T-helper 1 cell treated with Interleukin-12 subunit alpha and Interleukin-12 subunit beta and Interleukin-4 antibody, amounts not matched to agents 30 μg/mL and 1 μg/mL, for 36 hours (primary cell): Measurements from ENCODE around the gene RASAL2.
"Not testable (repeated sequence)": the region's sequence is repeated elsewhere in the genome, so short reads cannot be mapped to it uniquely, and the experiment has no call there.

Experiments used
- H3K27ac Mint-ChIP-seq: one replicate; pipeline ENCODE4 v1.8.0; 2021; ENCODE audit warnings: mild to moderate bottlenecking, mixed read lengths
- H3K27me3 Mint-ChIP-seq: one replicate; pipeline ENCODE4 v1.8.0; 2021; ENCODE audit warnings: low read depth, mixed read lengths
- H3K36me3 Mint-ChIP-seq: one replicate; pipeline ENCODE4 v1.8.0; 2021; ENCODE audit warnings: low read depth, mixed read lengths
- H3K4me1 Mint-ChIP-seq: one replicate; pipeline ENCODE4 v1.8.0; 2021; ENCODE audit warnings: low read depth, mixed read lengths
- H3K4me3 Mint-ChIP-seq: one replicate; pipeline ENCODE4 v1.8.0; 2021; ENCODE audit warnings: mild to moderate bottlenecking, moderate library complexity, mixed read lengths
- H3K9me3 Mint-ChIP-seq: one replicate; pipeline ENCODE4 v1.8.0; 2021; ENCODE audit warnings: mixed read lengths

The RASAL2 gene

DNA sequence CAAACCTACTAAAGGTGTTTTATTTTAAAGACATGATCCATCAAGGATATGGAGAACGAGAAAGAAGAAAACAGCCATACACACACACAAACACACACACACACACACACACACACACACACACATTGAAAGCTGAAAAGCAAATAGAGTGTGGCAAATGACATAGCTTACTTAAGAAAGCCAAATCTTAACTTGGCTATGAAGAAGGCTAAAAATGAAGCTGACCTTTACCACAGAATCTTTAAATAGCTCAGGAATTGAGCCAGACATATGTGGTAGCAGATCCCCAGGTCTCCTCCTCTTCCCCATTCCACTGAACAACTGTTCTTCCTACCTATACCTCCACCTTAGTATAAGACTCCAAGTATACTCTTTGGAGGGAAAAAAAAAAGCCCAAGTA lies 217.3 kb downstream of the RASAL2 start:
- Mint-ChIP-seq H3K4me3 (no peak overlapping the region), H3K36me3 (no peaks in the 10 kb centered on the region), H3K27ac (no peak overlapping the region), H3K4me1 (no peaks in the 10 kb centered on the region), H3K27me3 (peaks cover 5% of the 10 kb centered on the region), H3K9me3 (no peaks in the 10 kb centered on the region)

DNA sequence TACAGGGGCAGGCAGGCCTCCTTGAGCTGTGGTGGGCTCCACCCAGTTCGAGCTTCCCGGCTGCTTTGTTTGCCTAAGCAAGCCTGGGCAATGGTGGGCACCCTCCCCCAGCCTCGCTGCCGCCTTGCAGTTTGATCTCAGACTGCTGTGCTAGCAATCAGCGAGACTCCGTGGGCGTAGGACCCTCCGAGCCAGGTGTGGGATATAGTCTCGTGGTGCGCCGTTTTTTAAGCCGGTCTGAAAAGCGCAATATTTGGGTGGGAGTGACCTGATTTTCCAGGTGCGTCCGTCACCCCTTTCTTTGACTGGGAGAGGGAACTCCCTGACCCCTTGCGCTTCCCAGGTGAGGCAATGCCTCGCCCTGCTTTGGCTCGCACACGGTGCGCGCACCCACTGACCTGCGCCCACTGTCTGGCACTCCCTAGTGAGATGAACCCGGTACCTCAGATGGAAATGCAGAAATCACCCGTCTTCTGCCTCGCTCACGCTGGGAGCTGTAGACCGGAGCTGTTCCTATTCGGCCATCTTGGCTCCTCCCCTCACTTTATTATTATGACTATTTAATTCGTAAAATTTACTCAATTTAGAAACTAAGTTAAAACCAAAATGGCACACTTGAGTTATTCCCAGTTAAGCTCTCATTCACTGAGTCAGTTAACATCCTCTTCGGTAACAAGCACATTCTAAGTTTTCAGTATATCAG lies 226.5 kb downstream of the RASAL2 start:
- H3K27me3 Mint-ChIP-seq, result not testable (repeated sequence)

DNA sequence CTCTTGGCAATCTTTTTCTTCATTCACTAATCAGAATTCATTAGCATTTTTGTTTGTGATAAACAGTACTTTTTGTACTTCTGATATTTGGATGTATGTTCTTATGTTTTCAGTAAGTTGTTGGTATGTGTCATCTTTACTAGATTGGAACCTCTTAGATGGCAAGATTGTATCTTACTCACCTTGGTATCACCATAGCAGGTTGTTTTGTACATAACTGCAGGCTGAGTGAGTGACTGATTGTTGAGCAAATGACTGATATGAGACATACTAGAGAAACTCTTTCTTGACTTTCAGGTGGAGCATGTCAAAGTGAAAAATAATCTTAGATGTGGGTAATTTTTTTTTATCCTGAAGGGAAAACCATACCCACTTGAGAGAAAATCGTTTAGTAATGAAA lies 229.2 kb downstream of the RASAL2 start:
- Mint-ChIP-seq H3K36me3 (no peaks in the 10 kb centered on the region), H3K4me1 (no peaks in the 10 kb centered on the region), H3K9me3 (no peaks in the 10 kb centered on the region), H3K4me3 (no peak overlapping the region), H3K27ac (no peak overlapping the region), H3K27me3 (no peaks in the 10 kb centered on the region)

More for the DNA sequence above, 226.5 kb downstream of the RASAL2 start:
- H3K9me3 Mint-ChIP-seq, H3K27ac Mint-ChIP-seq, H3K4me1 Mint-ChIP-seq, H3K4me3 Mint-ChIP-seq, H3K36me3 Mint-ChIP-seq: not testable (repeated sequence)

DNA sequence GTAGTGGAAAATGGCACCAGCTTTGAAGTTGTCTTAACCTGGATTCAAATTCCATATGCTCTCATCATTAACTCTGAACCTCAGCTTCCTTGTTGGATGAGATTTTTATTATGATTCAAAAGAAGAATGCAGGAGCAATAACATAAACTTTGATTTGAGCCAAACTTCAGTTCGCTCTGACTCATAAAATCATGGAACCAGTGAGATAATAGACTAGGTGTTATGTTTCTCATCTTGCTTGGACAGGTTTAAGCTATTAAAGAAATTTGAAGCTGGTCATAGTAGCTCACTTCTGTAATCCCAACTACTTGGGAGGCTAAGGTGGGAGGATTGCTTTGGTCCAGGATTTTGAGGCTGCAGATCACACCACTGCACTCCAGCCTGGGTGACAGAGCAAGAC lies 230.1 kb downstream of the RASAL2 start:
- Mint-ChIP-seq H3K36me3 (no peaks in the 10 kb centered on the region), H3K27ac (no peak overlapping the region), H3K4me3 (no peak overlapping the region), H3K4me1 (no peaks in the 10 kb centered on the region), H3K27me3 (no peaks in the 10 kb centered on the region), H3K9me3 (no peaks in the 10 kb centered on the region)

DNA sequence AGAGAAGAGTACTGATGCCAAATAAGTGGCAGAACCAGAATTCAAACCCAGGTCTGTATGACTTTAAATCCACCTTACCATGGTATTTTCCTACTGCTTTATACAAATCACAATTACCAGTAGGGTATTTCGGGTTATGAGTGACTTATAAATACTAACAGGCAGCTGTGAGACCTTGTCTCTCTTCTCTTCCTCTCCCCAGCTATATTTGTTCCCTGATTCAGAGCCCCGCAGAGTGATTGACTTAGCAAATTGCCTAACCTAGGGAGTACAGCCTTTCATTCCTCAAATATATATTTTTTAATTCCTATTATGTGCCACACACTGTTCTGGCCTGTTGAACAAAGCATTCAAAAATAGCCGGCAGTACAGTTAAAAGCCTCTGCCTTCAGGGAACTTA lies 234.8 kb downstream of the RASAL2 start:
- no peak overlapping the region for H3K4me3 Mint-ChIP-seq
- no peaks in the 10 kb centered on the region for H3K9me3 Mint-ChIP-seq
- no peaks in the 10 kb centered on the region for H3K36me3 Mint-ChIP-seq
- no peaks in the 10 kb centered on the region for H3K27me3 Mint-ChIP-seq
- no peak overlapping the region for H3K27ac Mint-ChIP-seq
- H3K4me1 Mint-ChIP-seq, result no peaks in the 10 kb centered on the region

DNA sequence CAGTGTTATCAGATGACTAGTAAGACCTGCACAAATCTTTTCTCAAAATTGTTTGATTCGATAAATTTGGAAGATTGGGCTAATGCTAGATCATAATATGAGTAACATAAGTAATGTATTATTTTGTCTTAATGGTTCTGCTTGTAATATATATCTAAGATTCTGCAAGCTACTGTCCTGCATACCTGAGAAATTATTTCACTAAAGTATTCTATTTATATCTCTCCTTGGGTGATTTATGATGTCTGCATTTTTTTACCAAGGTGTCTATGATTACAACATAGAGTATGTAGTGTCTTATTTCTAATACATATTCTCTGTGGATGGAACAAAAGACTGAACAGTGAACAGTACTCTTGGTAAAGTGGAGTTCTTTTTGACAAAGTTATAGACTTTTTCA lies 236.2 kb downstream of the RASAL2 start:
- Mint-ChIP-seq H3K4me1 (no peaks in the 10 kb centered on the region), H3K27me3 (no peaks in the 10 kb centered on the region), H3K9me3 (no peaks in the 10 kb centered on the region), H3K27ac (no peak overlapping the region), H3K4me3 (no peak overlapping the region), H3K36me3 (no peaks in the 10 kb centered on the region)

DNA sequence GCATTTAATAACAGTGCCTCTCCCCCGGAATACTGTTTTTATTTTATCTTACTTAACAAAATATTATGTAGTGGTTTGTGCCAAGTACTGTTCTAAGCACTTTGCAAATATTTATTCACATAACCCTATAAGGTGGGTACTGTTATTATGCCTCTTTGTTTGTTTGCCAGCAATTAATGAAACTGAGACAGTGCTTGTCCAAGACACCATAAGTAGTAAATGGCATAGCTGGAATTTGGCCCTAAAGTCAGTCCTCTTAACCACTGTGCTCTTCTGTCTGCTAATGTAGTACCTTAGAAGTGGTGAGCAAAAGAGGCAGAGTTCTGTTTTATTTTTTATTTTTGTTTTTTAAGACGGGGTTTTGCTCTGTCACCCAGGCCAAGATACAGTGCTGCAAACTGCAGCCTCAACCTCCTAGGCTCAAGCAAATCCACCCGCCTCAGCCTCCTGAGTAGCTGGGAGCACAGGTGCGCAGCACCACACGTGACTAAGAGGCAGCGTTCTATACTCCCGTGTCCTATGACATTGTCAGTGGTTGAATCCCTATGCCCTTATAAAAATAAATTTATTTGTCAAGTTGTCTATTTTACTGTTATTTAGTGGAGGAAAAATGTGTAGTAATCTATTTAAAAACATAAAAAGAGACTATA lies 237.1 kb downstream of the RASAL2 start:
- H3K27ac Mint-ChIP-seq, result no peak overlapping the region
- no peaks in the 10 kb centered on the region for H3K4me1 Mint-ChIP-seq
- no peaks in the 10 kb centered on the region for H3K9me3 Mint-ChIP-seq
- H3K4me3 Mint-ChIP-seq, result no peak overlapping the region
- H3K27me3 Mint-ChIP-seq, result no peaks in the 10 kb centered on the region
- H3K36me3 Mint-ChIP-seq, result no peaks in the 10 kb centered on the region

DNA sequence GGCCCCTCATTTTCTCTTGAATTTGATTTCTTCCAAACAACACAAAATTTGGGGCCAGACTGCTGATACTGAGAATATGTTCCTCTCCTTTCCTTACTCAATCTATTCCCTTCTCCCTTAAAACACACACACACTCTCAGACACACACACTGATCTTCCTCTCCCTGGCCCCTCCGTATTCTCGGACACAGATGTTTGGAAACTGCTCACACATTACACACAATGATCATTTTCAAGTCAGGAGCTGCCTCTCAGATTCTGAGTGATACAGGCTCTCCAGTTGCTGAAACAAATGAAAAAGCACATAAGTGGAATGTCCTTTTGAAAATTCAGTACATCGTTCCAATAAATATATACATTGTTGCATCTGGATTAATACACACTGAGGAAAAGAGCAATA lies 241.5 kb downstream of the RASAL2 start:
- Mint-ChIP-seq H3K27ac (no peak overlapping the region), H3K27me3 (no peaks in the 10 kb centered on the region), H3K4me3 (no peak overlapping the region), H3K9me3 (no peaks in the 10 kb centered on the region), H3K4me1 (no peaks in the 10 kb centered on the region), H3K36me3 (no peaks in the 10 kb centered on the region)

DNA sequence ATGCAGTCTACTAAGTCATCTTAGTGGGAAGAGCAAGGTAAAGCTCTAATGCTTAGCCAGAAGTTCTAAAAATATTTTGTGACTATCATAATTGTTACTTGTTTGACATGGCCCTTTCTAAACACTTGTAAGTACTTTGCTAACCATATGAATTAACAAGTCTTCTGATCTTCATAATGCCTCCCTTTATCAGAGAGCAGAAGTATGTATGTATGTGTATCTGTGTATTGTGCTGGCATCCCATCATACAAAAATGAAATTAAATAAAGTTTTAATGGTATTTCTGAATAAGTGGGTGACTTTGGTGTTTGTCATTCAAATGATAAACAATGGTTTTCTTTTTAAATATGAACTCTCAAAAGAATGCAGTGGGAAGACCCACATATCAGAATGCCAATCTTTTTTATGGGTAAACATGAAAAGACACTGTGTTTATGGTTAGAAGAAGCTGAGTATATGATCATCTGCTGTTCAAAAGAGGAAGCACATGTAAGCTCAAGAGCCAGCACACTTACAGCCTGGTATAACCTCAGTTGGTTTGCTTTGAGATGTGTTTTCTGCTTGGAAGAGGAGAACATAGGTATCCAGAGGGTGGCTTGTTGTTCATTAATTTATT lies 243.3 kb downstream of the RASAL2 start:
- H3K27me3 Mint-ChIP-seq, result no peaks in the 10 kb centered on the region
- H3K9me3 Mint-ChIP-seq, result no peaks in the 10 kb centered on the region
- H3K4me3 Mint-ChIP-seq, result no peak overlapping the region
- no peaks in the 10 kb centered on the region for H3K4me1 Mint-ChIP-seq
- H3K27ac Mint-ChIP-seq, result no peak overlapping the region
- no peaks in the 10 kb centered on the region for H3K36me3 Mint-ChIP-seq

DNA sequence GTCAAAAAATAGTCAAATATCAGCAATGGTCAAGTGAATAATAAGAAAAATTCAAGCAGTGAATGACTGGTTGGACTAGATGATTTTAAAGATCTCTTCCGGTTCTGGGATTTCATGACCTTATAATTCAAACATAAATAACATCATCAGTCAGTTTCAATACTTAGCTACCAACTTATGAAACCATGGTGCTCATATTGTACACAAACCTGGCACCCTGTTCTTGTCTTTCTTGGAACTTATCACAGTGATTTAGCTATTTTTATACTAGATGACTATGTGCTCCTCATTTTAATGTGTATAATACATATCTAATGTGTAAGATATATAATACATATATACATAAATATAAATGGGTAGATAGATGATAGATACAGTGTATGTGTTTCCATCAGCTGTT lies 245.9 kb downstream of the RASAL2 start:
- H3K4me1 Mint-ChIP-seq, result no peaks in the 10 kb centered on the region

DNA sequence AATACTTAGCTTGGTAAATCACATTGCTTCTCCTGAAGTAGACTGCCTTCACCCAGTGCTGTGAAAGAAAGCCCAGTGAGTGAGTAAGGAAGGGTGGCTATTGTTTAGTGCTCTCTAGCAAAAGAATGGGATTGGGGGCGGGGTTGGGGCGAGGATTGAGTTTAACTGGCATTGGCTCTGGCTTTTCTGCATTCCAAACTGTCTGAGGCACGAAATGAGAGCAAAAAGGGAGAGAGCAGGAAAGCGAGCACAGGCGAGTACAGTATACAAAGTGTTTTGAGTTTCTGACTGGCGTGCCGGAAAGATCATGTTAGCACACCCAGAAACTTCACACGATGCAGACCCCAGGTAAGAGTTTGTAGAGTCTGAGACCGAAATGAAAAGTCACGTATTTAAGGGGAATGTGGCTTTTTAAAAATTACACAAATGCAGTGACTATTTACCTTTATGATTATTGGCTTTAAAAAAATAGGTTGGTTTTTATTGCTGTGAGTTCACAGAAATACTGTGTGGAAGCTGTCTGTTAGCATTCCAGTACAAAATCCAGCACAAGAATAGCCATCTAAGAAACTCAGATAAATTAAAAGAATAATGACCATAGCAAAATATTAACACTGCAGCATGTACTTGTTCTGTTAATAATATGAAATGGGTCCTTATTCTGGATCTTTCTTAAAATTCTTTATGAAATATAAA lies 247.5 kb downstream of the RASAL2 start:
- Mint-ChIP-seq H3K4me1 (no peaks in the 10 kb centered on the region), H3K27ac (no peak overlapping the region)

More for the DNA sequence above, 245.9 kb downstream of the RASAL2 start:
- Mint-ChIP-seq H3K36me3 (no peaks in the 10 kb centered on the region), H3K27ac (no peak overlapping the region), H3K4me3 (no peak overlapping the region), H3K27me3 (no peaks in the 10 kb centered on the region), H3K9me3 (no peaks in the 10 kb centered on the region)

DNA sequence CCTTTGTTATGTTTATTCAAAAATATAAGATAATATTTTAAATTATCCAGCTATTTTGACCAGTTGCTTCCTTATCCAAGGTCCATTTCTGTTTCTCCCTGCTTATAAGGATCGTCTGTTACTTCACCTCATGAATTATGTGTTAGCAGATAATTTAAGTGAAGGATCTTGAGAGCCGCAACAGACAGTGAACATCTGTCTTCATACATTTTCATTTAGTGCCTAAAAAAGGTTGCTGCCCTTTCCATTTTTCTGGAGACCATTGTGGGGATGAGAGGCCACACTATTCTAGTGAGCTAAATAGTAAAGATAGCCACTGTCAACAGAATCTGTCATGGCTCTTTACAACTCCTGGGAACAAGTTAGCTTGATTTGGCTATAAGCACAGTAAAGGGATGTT lies 248.8 kb downstream of the RASAL2 start:
- no peaks in the 10 kb centered on the region for H3K27me3 Mint-ChIP-seq
- H3K27ac Mint-ChIP-seq, result no peak overlapping the region
- no peaks in the 10 kb centered on the region for H3K9me3 Mint-ChIP-seq

More for the DNA sequence above, 247.5 kb downstream of the RASAL2 start:
- Mint-ChIP-seq H3K4me3 (no peak overlapping the region), H3K36me3 (no peaks in the 10 kb centered on the region), H3K9me3 (no peaks in the 10 kb centered on the region), H3K27me3 (no peaks in the 10 kb centered on the region)

DNA sequence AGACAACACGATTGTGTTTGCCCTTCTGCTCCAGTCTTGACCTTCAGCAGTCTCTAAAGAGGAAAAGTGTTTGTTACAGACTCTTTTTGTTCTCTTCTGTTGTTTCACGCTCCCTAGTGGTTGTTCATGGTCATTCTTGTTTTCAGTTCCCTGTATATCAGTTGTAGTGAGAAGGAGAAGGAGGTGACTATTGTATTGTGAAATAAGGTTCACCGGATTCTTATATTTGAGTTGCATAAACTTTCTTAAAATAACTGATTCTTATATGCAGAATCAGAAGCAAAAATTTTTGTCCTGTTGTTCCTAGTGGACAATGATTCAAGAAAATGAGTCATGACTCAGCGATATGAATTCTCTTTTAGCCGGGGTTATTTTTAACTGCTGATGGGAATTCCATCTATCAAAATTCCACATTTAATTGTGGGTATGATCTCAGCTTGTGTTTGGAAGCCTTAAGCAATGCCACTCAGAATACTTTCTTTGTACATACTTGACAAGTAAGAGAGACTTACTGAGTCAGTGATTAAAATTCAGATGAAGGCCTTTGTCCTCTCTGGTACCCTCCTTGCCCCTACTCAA lies 250.7 kb downstream of the RASAL2 start:
- H3K9me3 Mint-ChIP-seq, result no peaks in the 10 kb centered on the region
- H3K27me3 Mint-ChIP-seq, result no peaks in the 10 kb centered on the region
- no peak overlapping the region for H3K4me3 Mint-ChIP-seq
- H3K36me3 Mint-ChIP-seq, result no peaks in the 10 kb centered on the region
- no peak overlapping the region for H3K27ac Mint-ChIP-seq
- H3K4me1 Mint-ChIP-seq, result no peaks in the 10 kb centered on the region

More for the DNA sequence above, 248.8 kb downstream of the RASAL2 start:
- no peak overlapping the region for H3K4me3 Mint-ChIP-seq
- H3K4me1 Mint-ChIP-seq, result no peaks in the 10 kb centered on the region
- no peaks in the 10 kb centered on the region for H3K36me3 Mint-ChIP-seq

DNA sequence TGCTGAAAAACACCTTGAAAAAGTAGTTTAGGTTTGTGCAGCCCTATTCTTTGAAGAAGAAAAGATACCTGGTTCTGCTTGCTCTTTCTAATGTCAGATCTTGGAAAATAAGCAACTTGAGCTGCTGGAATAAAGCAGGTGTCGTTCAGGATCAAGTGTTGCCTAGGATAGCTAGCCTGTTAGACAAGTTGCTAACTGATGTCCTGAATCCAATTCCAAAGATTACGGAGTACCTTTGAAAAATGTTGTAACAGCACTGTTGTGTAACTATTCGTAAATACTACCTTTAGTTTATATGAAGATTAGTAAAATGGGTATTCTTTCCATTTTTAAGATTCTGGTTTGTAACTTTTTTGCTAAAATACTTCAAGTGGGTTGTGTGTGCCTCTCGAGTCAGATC lies 251.3 kb downstream of the RASAL2 start:
- no peaks in the 10 kb centered on the region for H3K36me3 Mint-ChIP-seq
- H3K27me3 Mint-ChIP-seq, result no peaks in the 10 kb centered on the region
- no peaks in the 10 kb centered on the region for H3K4me1 Mint-ChIP-seq
- H3K4me3 Mint-ChIP-seq, result no peak overlapping the region
- H3K9me3 Mint-ChIP-seq, result no peaks in the 10 kb centered on the region
- H3K27ac Mint-ChIP-seq, result no peak overlapping the region
